Stomach (tissue), 9 donors: ENCODE data around the gene BCAS1. TPM values are rescaled to one million over a fixed set of nuclear protein-coding genes. Genes with fewer than 3 reads are reported as not detected.

Experiments used
- DNase-seq, 2 donors: peaks; one replicate each; pipeline versions ENCODE4 v3.0.0 to v3.0.0-alpha.2; 2013 to 2019
- H3K27ac ChIP-seq, 5 donors: fragments of 200-600 bp in 4 of 5; sonication (generic) in 4 of 5; one replicate each; pipeline ENCODE4 v1.5.1; 2013 to 2019; ENCODE audit warnings: mild to moderate bottlenecking in 1 of 5, moderate library complexity in 1 of 5
- H3K27me3 ChIP-seq, 3 donors: fragments of 200-600 bp; sonication (generic); one replicate each; pipeline ENCODE4 v1.5.1; 2017 to 2019; ENCODE audit warnings: mixed run types in 1 of 3
- H3K36me3 ChIP-seq, 4 donors: fragments of 200-600 bp; sonication (generic); 1 replicate in 3 of 4; 2 replicates in 1 of 4; pipeline ENCODE4 v1.5.1; 2016 to 2019
- H3K4me1 ChIP-seq, 4 donors: fragments of 200-600 bp; sonication (generic); one replicate each; pipeline ENCODE4 v1.5.1; 2016 to 2019
- H3K4me3 ChIP-seq, 4 donors: fragments of 200-600 bp; sonication (generic) in 3 of 4; one replicate each; pipeline ENCODE4 v1.5.1; 2016 to 2019; ENCODE audit warnings: mild to moderate bottlenecking in 1 of 4
- H3K9me3 ChIP-seq, 4 donors: fragments of 200-600 bp; sonication (generic); one replicate each; pipeline ENCODE4 v1.5.1; 2016 to 2019
- EP300 ChIP-seq: sonication (generic); formaldehyde crosslinking; IDR thresholded peaks from one replicate; pipeline ENCODE4 v1.6.1; 2017; ENCODE audit warnings: antibody characterized with exemption
- POLR2A ChIP-seq, 4 donors: fragments of 450-650 bp; IDR thresholded peaks; one replicate each; pipeline ENCODE4 v1.6.1; 2016; ENCODE audit warnings: antibody characterized with exemption in 4 of 4, control low read depth in 2 of 4, mild to moderate bottlenecking in 1 of 4, moderate library complexity in 1 of 4
- POLR2AphosphoS5 ChIP-seq, 3 donors: sonication (generic); formaldehyde crosslinking; IDR thresholded peaks; one replicate each; pipeline ENCODE4 v1.6.1; 2016; ENCODE audit warnings: antibody characterized with exemption in 3 of 3
- WGBS, 5 donors: extraction: QIAGEN DNeasy Blood & Tissue Kit in 3 of 5; methylation state at CpG; one replicate each; pipeline versions ENCODE4 v1.1.5 to v1.1.7; 2013 to 2018; 5-methylcytosine and 5-hydroxymethylcytosine counted together
- intact Hi-C: fragments of 100-400 bp; cut with DNase I; formaldehyde crosslinking; loops from one replicate; pipeline ENCODE4 v1.15.1; 2023; ENCODE audit warnings: low total_unique reads
- polyA plus RNA-seq, 3 donors: library from polyadenylated mRNA; stranded (reverse); fragments of 200-250 nt; gene quantifications; one replicate each; pipeline ENCODE4 v1.2.3, GENCODE V29; 2013
- total RNA-seq, 5 donors: library from RNA; depleted of rRNA; stranded (reverse); fragments of >200 nt; gene quantifications; one replicate each; pipeline versions ENCODE4 v1.1.0 to v1.2.3, GENCODE V29; 2014 to 2016
- TF ChIP-seq, protein P1 (sequence below), 7 experiments: fragments of 450-650 bp in 4 of 7; fragments of 200-600 bp in 3 of 7; sonication (generic) in 3 of 7; IDR thresholded peaks; one replicate each; pipeline ENCODE4 v1.5.1; 2016 to 2019; ENCODE audit warnings: antibody characterized with exemption in 7 of 7, control low read depth in 2 of 7, mild to moderate bottlenecking in 1 of 7
- donor health status: healthy with polysubstance abuse.
- donor health status: Bipolar disorder and iron deficiency.
- donor health status: healthy.

Gene BCAS1
- total and polyA plus RNA-seq, 8 donors, result 6.3 to 145 (median 84.6) TPM

DNA sequence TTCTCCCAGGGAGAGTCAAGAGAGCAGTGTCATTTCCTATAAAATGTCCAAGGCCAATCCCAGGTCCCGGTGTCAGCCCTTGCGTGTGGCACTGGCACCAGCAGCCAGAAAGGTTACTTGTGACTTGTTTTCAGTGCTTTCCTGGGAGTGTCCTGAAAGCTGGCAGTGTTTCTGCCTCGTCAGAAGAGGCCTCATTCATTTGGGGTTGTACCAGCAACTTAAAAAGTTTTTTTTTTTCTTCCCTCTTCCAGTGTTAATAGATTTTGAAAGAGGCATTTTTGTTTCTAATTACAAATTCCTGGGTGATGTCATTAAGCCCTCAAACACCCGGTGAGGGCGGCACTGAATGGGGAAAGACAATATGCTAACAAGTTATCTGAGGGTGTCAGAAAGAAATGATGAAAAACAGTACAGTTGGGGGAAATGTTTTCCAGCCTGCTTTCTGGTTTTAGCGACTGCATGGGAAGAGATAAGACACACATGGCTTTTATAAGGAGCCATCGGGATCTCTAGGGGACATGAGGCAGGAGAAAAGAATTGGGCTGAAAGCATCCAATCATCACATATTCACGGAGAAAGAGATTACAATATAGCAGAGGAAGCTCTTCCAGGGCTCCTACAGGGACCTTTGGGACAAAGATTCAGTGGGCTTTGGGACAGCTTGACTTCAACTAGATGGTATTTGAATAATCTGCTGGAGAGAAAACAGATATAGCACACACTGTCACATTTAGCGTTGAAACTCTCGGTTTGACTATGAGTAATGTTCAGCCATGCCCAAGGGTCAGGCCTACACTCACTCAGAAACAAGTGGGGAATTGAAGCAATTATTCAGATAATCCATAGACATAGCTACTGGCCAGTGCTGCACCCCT lies 153.0 kb downstream of the BCAS1 start:
- peak; percentile 44 to 74 for DNase-seq
- TF ChIP-seq POLR2A (IDR thresholded peaks at IDR 0.05) (no peak), POLR2AphosphoS5 (IDR thresholded peaks at IDR 0.05) (peak in 2 of 3 donors; percentile 34 to 47)
- TF ChIP-seq, protein P1, sequence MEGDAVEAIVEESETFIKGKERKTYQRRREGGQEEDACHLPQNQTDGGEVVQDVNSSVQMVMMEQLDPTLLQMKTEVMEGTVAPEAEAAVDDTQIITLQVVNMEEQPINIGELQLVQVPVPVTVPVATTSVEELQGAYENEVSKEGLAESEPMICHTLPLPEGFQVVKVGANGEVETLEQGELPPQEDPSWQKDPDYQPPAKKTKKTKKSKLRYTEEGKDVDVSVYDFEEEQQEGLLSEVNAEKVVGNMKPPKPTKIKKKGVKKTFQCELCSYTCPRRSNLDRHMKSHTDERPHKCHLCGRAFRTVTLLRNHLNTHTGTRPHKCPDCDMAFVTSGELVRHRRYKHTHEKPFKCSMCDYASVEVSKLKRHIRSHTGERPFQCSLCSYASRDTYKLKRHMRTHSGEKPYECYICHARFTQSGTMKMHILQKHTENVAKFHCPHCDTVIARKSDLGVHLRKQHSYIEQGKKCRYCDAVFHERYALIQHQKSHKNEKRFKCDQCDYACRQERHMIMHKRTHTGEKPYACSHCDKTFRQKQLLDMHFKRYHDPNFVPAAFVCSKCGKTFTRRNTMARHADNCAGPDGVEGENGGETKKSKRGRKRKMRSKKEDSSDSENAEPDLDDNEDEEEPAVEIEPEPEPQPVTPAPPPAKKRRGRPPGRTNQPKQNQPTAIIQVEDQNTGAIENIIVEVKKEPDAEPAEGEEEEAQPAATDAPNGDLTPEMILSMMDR (IDR thresholded peaks at IDR 0.05), result no peak

DNA sequence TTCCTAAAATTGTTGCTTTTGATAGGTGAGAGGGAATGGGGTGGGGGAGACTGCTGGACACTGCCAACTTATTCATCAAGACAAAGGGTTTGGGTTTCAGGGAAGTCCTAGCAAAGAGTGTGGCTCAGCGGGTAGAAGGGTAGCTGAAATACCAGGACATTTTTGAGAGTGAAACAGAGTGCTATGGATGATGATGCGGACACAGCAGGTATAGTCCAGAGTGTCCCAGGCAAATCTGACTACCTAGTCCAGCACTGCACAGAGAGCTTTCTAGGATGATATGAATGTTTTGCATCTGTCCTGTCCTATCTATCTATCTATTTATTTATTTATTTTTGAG lies 154.3 kb downstream of the BCAS1 start:
- Histone ChIP-seq H3K27ac (peak overlapping the region; percentile 50 to 89 (median 86)), H3K4me1 (peaks cover 15 to 39% (median 31%) of the 10 kb centered on the region in 4 donors), H3K27me3 (no peaks in the 10 kb centered on the region), H3K4me3 (peak overlapping the region in 3 of 4 donors; percentile 54 to 68 (median 62)), H3K36me3 (no peaks in the 10 kb centered on the region), H3K9me3 (no peaks in the 10 kb centered on the region)
- intact Hi-C loops, result loop anchor here (10.0 kb wide), 1 partner anchor 341 kb away; no protein-coding TSS in a partner anchor
- TF ChIP-seq EP300 (no peak), POLR2AphosphoS5 (IDR thresholded peaks at IDR 0.05) (no peak), POLR2A (IDR thresholded peaks at IDR 0.05) (no peak)
- TF ChIP-seq, protein P1 (IDR thresholded peaks at IDR 0.05), result no peak
- no peak for DNase-seq
- WGBS, 5 donors, result 65 to 84% (median 69%) methylated on average over 2 of the region's 2 CpGs

More for the DNA sequence above, 153.0 kb downstream of the BCAS1 start:
- Histone ChIP-seq H3K9me3 (no peaks in the 10 kb centered on the region), H3K4me3 (no peak overlapping the region), H3K4me1 (peaks cover 17 to 52% (median 31%) of the 10 kb centered on the region in 4 donors), H3K27ac (peak overlapping the region in 4 of 5 donors; percentile 83 to 89 (median 87)), H3K27me3 (no peaks in the 10 kb centered on the region), H3K36me3 (no peaks in the 10 kb centered on the region)
- intact Hi-C loops, result loop anchor here (10.0 kb wide), 1 partner anchor 343 kb away; no protein-coding TSS in a partner anchor
- 28 to 44% (median 39%) methylated on average over 10 of the region's 10 CpGs for WGBS, 5 donors

DNA sequence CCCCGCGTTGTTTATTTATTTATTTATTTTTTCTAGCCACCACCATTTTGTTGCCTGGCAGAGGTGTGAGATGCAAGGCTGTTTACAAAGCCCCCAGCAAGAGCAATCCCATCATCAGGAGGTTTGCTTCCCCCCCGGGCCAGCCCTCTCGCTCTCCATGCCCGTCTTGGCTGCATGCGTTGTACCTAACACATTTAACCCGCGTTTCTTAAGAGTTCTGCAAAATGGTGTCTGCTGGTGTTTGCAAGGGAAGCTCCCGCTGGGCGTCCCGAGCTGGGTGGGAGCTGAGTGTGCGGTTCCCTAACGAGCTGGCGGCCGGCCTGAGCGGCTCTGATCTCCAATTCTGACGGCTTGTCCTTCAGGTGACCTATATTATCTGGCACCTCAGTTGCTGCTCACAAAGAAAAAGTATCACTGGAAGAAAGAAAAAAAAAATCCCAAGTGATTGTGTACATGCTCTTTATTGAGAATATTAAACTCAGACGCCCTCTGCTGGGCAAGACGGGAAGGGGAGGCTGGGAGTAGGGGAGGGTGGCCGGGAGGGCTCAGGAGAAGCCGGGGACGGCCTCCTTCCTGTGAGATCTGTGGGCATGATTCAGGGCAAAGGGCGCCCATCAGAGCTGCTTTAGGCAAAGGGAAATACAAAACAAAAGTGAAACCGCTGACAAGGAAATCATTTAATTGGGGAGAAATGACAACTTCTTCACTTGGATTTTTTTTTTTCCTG lies 154.8 kb downstream of the BCAS1 start:
- 0 to 2% (median 0%) methylated on average over 24 of the region's 24 CpGs for WGBS, 5 donors
- H3K27ac ChIP-seq, result peak overlapping the region; percentile 83 to 89 (median 88)
- intact Hi-C loops, result loop anchor here (10.0 kb wide), 1 partner anchor 341 kb away; no protein-coding TSS in a partner anchor

More for the DNA sequence above, 154.8 kb downstream of the BCAS1 start:
- DNase-seq, result peak; percentile 96 to 97
- H3K27me3 ChIP-seq, result no peaks in the 10 kb centered on the region
- H3K4me3 ChIP-seq, result peak overlapping the region; percentile 54 to 68 (median 58)
- TF ChIP-seq, protein P1 (IDR thresholded peaks at IDR 0.05), result peak in 6 of 7 experiments; percentile 62 to 96 (median 93)
- peak in 2 of 3 donors; percentile 21 to 56 for TF ChIP-seq POLR2AphosphoS5 (IDR thresholded peaks at IDR 0.05)
- no peak for TF ChIP-seq POLR2A (IDR thresholded peaks at IDR 0.05)
- no peak for TF ChIP-seq EP300
- no peaks in the 10 kb centered on the region for H3K9me3 ChIP-seq
- H3K4me1 ChIP-seq, result peaks cover 15 to 39% (median 31%) of the 10 kb centered on the region in 4 donors
- no peaks in the 10 kb centered on the region for H3K36me3 ChIP-seq
